C4-2B (cell line): ENCODE results near the gene CYBC1.

Experiments
- H3K27ac ChIP-seq: fragments of 450-650 bp; 2 replicates; pipeline ENCODE4 v1.5.1; 2017
- CTCF ChIP-seq: fragments of 450-650 bp; conservative IDR thresholded peaks from 2 replicates; pipeline ENCODE4 v1.5.1; 2017; ENCODE audit warnings: mild to moderate bottlenecking
- ZFX ChIP-seq: fragments of 450-650 bp; IDR thresholded peaks from 2 replicates; pipeline ENCODE4 v1.6.1; 2017

The CYBC1 gene

GRCh38 chr17:82475458-82475857 is 24.9 kb upstream of the CYBC1 start:
- no peak for TF ChIP-seq ZFX
- TF ChIP-seq CTCF, result no peak
- no peak overlapping the region for H3K27ac ChIP-seq

GRCh38 chr17:82474223-82475010 is 23.9 kb upstream of the CYBC1 start:
- no peak overlapping the region for H3K27ac ChIP-seq
- TF ChIP-seq CTCF (no peak), ZFX (no peak)

GRCh38 chr17:82470065-82470464 is 19.5 kb upstream of the CYBC1 start:
- TF ChIP-seq CTCF (no peak), ZFX (no peak)
- H3K27ac ChIP-seq, result no peak overlapping the region

GRCh38 chr17:82468692-82469091 is 18.1 kb upstream of the CYBC1 start:
- TF ChIP-seq CTCF (no peak), ZFX (no peak)

GRCh38 chr17:82465023-82465603 is 14.6 kb upstream of the CYBC1 start:
- H3K27ac ChIP-seq, result no peak overlapping the region
- TF ChIP-seq ZFX (no peak), CTCF (no peak)

More at GRCh38 chr17:82468692-82469091, 18.1 kb upstream of the CYBC1 start:
- no peak overlapping the region for H3K27ac ChIP-seq

- no peak overlapping the region for H3K27ac ChIP-seq
- no peak for TF ChIP-seq CTCF
- TF ChIP-seq ZFX, result no peak
Observed at GRCh38 chr17:82464567-82464929, 14.0 kb upstream of the CYBC1 start.

GRCh38 chr17:82463925-82464566 is 13.5 kb upstream of the CYBC1 start:
- H3K27ac ChIP-seq, result no peak overlapping the region
- TF ChIP-seq CTCF, result no peak
- TF ChIP-seq ZFX, result no peak
